RWPE1 (cell line): ENCODE measurements around the gene CD93.

ENCODE experiments used
- CTCF ChIA-PET: fragments of 350-600 bp; sonication (Branson Sonifier 250); formaldehyde crosslinking; extraction: SDS; loops from one replicate; lab custom pipeline; 2021; lab: Yijun Ruan, JAX
- POLR2A ChIA-PET: fragments of 400-600 bp; formaldehyde crosslinking; extraction: SDS; loops from one replicate; lab custom pipeline; 2020; ENCODE audit warnings: antibody characterized with exemption; ENCODE audit not compliant: low non-redundant PET; lab: Yijun Ruan, JAX
- DNase-seq: peaks from one replicate; pipeline ENCODE4 v3.0.0; 2012; ENCODE audit warnings: low spot score
- H3K27ac ChIP-seq: fragments of 450-650 bp; 2 replicates; pipeline ENCODE4 v1.5.1; 2017
- CTCF ChIP-seq: fragments of 450-650 bp; conservative IDR thresholded peaks from 2 replicates; pipeline ENCODE4 v1.5.1; 2017; ENCODE audit warnings: low read depth, mild to moderate bottlenecking

CD93 gene

GRCh38 chr20:23130622-23131140 is 44.6 kb upstream of the CD93 start:
- POLR2A ChIA-PET, result no interaction called here
- CTCF ChIA-PET, result no interaction called here
- no peak for DNase-seq
- TF ChIP-seq CTCF, result no peak
- no peak overlapping the region for H3K27ac ChIP-seq

- TF ChIP-seq CTCF, result no peak
- POLR2A ChIA-PET, result no interaction called here
- no peak for DNase-seq
- no peak overlapping the region for H3K27ac ChIP-seq
- CTCF ChIA-PET, result no interaction called here
Observed at GRCh38 chr20:23129891-23130621, 43.9 kb upstream of the CD93 start.

- CTCF ChIA-PET, result no interaction called here
- DNase-seq, result no peak
- no peak overlapping the region for H3K27ac ChIP-seq
- no peak for TF ChIP-seq CTCF
- POLR2A ChIA-PET, result no interaction called here
Observed at GRCh38 chr20:23129266-23129665, 43.1 kb upstream of the CD93 start.

- ChIA-PET POLR2A (no interaction called here), CTCF (no interaction called here)
- no peak for TF ChIP-seq CTCF
- DNase-seq, result no peak
- no peak overlapping the region for H3K27ac ChIP-seq
Observed at GRCh38 chr20:23128461-23129125, 42.5 kb upstream of the CD93 start.

GRCh38 chr20:23127506-23128279 is 41.6 kb upstream of the CD93 start:
- no peak for DNase-seq
- ChIA-PET CTCF (no interaction called here), POLR2A (no interaction called here)
- TF ChIP-seq CTCF, result no peak
- H3K27ac ChIP-seq, result no peak overlapping the region
